Retinal pigment epithelial cell (primary cell): ENCODE measurements around the gene CALD1.

Experiments
- DNase-seq: peaks from one replicate; pipeline ENCODE4 v3.0.0-alpha.2; 2010; ENCODE audit warnings: low read depth
- H3K4me3 ChIP-seq: 2 replicates; pipeline ENCODE4 v1.5.1; 2011; ENCODE audit warnings: mild to moderate bottlenecking, low read length, control low read depth, moderate library complexity
- CTCF ChIP-seq: conservative IDR thresholded peaks from 2 replicates; pipeline ENCODE4 v1.5.1; 2011; ENCODE audit warnings: low read depth, low read length, control low read depth, inconsistent platforms

CALD1 gene

GRCh38 chr7:134993877-134994456 is 214.5 kb downstream of the CALD1 start:
- H3K4me3 ChIP-seq, result no peak overlapping the region
- DNase-seq, result no peak
- no peak for TF ChIP-seq CTCF

- no peak for TF ChIP-seq CTCF
- DNase-seq, result no peak
Observed at GRCh38 chr7:134995239-134996096, 216.0 kb downstream of the CALD1 start.

GRCh38 chr7:134996097-134996550 is 216.7 kb downstream of the CALD1 start:
- no peak overlapping the region for H3K4me3 ChIP-seq
- no peak for TF ChIP-seq CTCF
- no peak for DNase-seq

More at GRCh38 chr7:134995239-134996096, 216.0 kb downstream of the CALD1 start:
- no peak overlapping the region for H3K4me3 ChIP-seq

- H3K4me3 ChIP-seq, result no peak overlapping the region
- TF ChIP-seq CTCF, result no peak
- DNase-seq, result no peak
Observed at GRCh38 chr7:134997214-134997885, 217.9 kb downstream of the CALD1 start.

GRCh38 chr7:134999136-134999535 is 219.7 kb downstream of the CALD1 start:
- H3K4me3 ChIP-seq, result no peak overlapping the region
- no peak for TF ChIP-seq CTCF
- no peak for DNase-seq

GRCh38 chr7:135001390-135002165 is 222.1 kb downstream of the CALD1 start:
- H3K4me3 ChIP-seq, result no peak overlapping the region
- DNase-seq, result no peak
- TF ChIP-seq CTCF, result no peak
